Measurements from ENCODE around the gene SERP2.

GRCh38 chr13:44433863-44434765 lies 60.5 kb downstream of the SERP2 start:
- TF ChIP-seq CTCF (IDR thresholded peaks at IDR 0.05) = no peak
- TF ChIP-seq POLR2A (IDR thresholded peaks at IDR 0.05) = no peak

Data from prostate gland (tissue), 2 donors.